Raji (cell line): Measurements from ENCODE around the gene C2CD2L.

ENCODE experiments used
- POLR2A ChIP-seq: IDR thresholded peaks from 2 replicates; pipeline ENCODE4 v1.6.1; 2011; ENCODE audit warnings: low read depth, low read length, control low read depth; ENCODE audit not compliant: insufficient read depth

C2CD2L gene

GRCh38 chr11:119089319-119089718 is 17.8 kb upstream of the C2CD2L start:
- no peak for TF ChIP-seq POLR2A

GRCh38 chr11:119091178-119091577 is 16.0 kb upstream of the C2CD2L start:
- TF ChIP-seq POLR2A, result peak; percentile 31; the same call in 1 of the 2 replicates

GRCh38 chr11:119091966-119092879 is 14.9 kb upstream of the C2CD2L start:
- no peak; the same call in 1 of the 2 replicates for TF ChIP-seq POLR2A

- TF ChIP-seq POLR2A, result no peak; the same call in 1 of the 2 replicates
Measured at GRCh38 chr11:119092880-119093842, 14.0 kb upstream of the C2CD2L start.

- TF ChIP-seq POLR2A, result 0 out of 2 replicates have a peak, but pooled peaks have one; percentile 22
Measured at GRCh38 chr11:119093942-119094815, 13.0 kb upstream of the C2CD2L start.

- TF ChIP-seq POLR2A, result no peak
Measured at GRCh38 chr11:119094816-119095065, 12.4 kb upstream of the C2CD2L start.

- peak; percentile 100 for TF ChIP-seq POLR2A
Measured at GRCh38 chr11:119095066-119095880, 11.9 kb upstream of the C2CD2L start.

GRCh38 chr11:119099711-119100110 is 7.4 kb upstream of the C2CD2L start:
- TF ChIP-seq POLR2A, result no peak

- no peak for TF ChIP-seq POLR2A
Measured at GRCh38 chr11:119100246-119100970, 6.7 kb upstream of the C2CD2L start.

GRCh38 chr11:119100994-119101758 is 6.0 kb upstream of the C2CD2L start:
- no peak; the same call in none of the 2 replicates for TF ChIP-seq POLR2A

- peak; percentile 61 for TF ChIP-seq POLR2A
Measured at GRCh38 chr11:119101759-119102423, 5.3 kb upstream of the C2CD2L start, which contains the start of gene DPAGT1. Gene DPAGT1, minus strand, starts transcription at chr11:119101853. Its CDS starts 198 bp downstream, at chr11:119101655.

GRCh38 chr11:119103793-119104192 is 3.4 kb upstream of the C2CD2L start:
- TF ChIP-seq POLR2A, result no peak
